Measurements from ENCODE around the gene ALPI.
A peak's percentile ranks its signal among the peaks of the same experiment; 100 is the strongest.

The ALPI gene

GRCh38 chr2:232485348-232485756 lies 29.4 kb downstream of the ALPI start:
- DNase-seq (ENCODE audit: low spot score) = no peak

- no peak for DNase-seq (ENCODE audit: low spot score)
These were observed 30.0 kb downstream of the ALPI start for GRCh38 chr2:232485757-232486557.

GRCh38 chr2:232486558-232487384 lies 30.8 kb downstream of the ALPI start:
- no peak for DNase-seq (ENCODE audit: low spot score)

GRCh38 chr2:232487385-232488096 lies 31.6 kb downstream of the ALPI start, which contains the start of gene ECEL1:
TSS of gene ECEL1 (minus strand) at chr2:232487834. CDS start at chr2:232486653, 1,181 bp downstream.
- DNase-seq (ENCODE audit: low spot score) = no peak

- peak; percentile 51 for DNase-seq (ENCODE audit: low spot score)
These were observed 32.3 kb downstream of the ALPI start for GRCh38 chr2:232488097-232488711.

- DNase-seq (ENCODE audit: low spot score) = no peak
These were observed 32.9 kb downstream of the ALPI start for GRCh38 chr2:232488721-232489300.

- no peak for DNase-seq (ENCODE audit: low spot score)
These were observed 33.7 kb downstream of the ALPI start for GRCh38 chr2:232489516-232490220.

- no peak for DNase-seq (ENCODE audit: low spot score)
These were observed 34.5 kb downstream of the ALPI start for GRCh38 chr2:232490221-232491138.

- DNase-seq (ENCODE audit: low spot score) = no peak
These were observed 35.3 kb downstream of the ALPI start for GRCh38 chr2:232491139-232491780.

GRCh38 chr2:232492236-232492848 lies 36.4 kb downstream of the ALPI start:
- DNase-seq (ENCODE audit: low spot score) = no peak

GRCh38 chr2:232492963-232493700 lies 37.2 kb downstream of the ALPI start:
- no peak for DNase-seq (ENCODE audit: low spot score)

- no peak for DNase-seq (ENCODE audit: low spot score)
These were observed 37.9 kb downstream of the ALPI start for GRCh38 chr2:232493701-232494474.

- DNase-seq (ENCODE audit: low spot score) = no peak
These were observed 38.6 kb downstream of the ALPI start for GRCh38 chr2:232494542-232494941.

GRCh38 chr2:232495292-232495691 lies 39.3 kb downstream of the ALPI start:
- DNase-seq (ENCODE audit: low spot score) = no peak

GRCh38 chr2:232496501-232497270 lies 40.7 kb downstream of the ALPI start:
- DNase-seq (ENCODE audit: low spot score) = no peak

- no peak for DNase-seq (ENCODE audit: low spot score)
These were observed 41.4 kb downstream of the ALPI start for GRCh38 chr2:232497348-232497747.

- no peak for DNase-seq (ENCODE audit: low spot score)
These were observed 42.5 kb downstream of the ALPI start for GRCh38 chr2:232498452-232498851.

Data from HuH-7 (cell line).